AG09309 (cell line): Measurements from ENCODE around the gene PRPSAP2.
"Not testable (repeated sequence)": the region's sequence is repeated elsewhere in the genome, so short reads cannot be mapped to it uniquely, and the experiment has no call there.

Source experiments
- DNase-seq: peaks from one replicate; pipeline ENCODE4 v3.0.0-alpha.2; 2010; ENCODE audit warnings: low read depth
- H3K4me3 ChIP-seq: 2 replicates; pipeline ENCODE4 v1.5.1; 2011; ENCODE audit warnings: mild to moderate bottlenecking, low read depth, low read length, moderate library complexity; ENCODE audit not compliant: control insufficient read depth
- TF ChIP-seq, protein P1 (sequence below): IDR thresholded peaks from 2 replicates; pipeline ENCODE4 v1.5.1; 2011; ENCODE audit warnings: mild to moderate bottlenecking, low read depth, low read length, inconsistent platforms; ENCODE audit not compliant: insufficient read depth, control insufficient read depth; ENCODE audit errors: missing control alignments

The PRPSAP2 gene

DNA sequence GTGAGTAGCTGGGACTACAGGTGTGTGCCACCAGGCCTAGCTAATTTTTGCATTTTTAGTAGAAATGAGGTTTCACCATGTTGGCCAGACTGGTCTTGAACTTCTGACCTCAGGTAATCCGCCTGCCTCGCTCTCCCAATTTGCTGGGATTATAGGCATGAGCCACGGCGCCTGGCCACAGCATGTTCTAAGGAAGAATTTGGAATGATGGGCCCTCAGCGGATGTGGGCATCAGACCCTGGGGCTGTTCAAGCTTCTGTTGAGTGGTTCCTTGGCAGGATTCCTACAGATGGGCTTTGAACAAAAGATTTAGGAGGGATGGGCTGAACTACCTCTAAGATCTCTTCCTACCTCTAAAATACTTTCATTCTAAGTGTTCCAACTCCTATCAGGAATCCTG lies 4.1 kb downstream of the PRPSAP2 start:
- DNase-seq, result no peak
- H3K4me3 ChIP-seq, result no peak overlapping the region
- TF ChIP-seq, protein P1, sequence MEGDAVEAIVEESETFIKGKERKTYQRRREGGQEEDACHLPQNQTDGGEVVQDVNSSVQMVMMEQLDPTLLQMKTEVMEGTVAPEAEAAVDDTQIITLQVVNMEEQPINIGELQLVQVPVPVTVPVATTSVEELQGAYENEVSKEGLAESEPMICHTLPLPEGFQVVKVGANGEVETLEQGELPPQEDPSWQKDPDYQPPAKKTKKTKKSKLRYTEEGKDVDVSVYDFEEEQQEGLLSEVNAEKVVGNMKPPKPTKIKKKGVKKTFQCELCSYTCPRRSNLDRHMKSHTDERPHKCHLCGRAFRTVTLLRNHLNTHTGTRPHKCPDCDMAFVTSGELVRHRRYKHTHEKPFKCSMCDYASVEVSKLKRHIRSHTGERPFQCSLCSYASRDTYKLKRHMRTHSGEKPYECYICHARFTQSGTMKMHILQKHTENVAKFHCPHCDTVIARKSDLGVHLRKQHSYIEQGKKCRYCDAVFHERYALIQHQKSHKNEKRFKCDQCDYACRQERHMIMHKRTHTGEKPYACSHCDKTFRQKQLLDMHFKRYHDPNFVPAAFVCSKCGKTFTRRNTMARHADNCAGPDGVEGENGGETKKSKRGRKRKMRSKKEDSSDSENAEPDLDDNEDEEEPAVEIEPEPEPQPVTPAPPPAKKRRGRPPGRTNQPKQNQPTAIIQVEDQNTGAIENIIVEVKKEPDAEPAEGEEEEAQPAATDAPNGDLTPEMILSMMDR, result no peak

DNA sequence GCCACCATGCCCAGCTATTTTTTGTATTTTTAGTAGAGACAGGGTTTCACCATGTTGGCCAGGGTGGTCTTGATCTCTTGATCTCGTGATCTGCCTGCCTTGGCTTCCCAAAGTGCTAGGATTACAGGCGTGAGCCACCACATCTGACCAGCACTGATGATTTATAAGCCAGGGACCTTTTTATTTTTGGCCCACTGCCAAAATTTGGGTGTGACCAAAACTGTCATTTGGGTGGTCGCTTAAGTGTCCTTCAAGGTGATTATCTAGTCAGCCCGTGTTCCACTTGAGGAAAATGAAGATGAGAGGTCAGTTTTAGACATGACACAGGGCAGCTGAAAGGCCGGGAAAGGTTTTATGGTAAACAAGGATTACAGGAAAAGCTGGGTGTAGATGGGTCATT lies 7.1 kb downstream of the PRPSAP2 start:
- H3K4me3 ChIP-seq, DNase-seq: not testable (repeated sequence)

DNA sequence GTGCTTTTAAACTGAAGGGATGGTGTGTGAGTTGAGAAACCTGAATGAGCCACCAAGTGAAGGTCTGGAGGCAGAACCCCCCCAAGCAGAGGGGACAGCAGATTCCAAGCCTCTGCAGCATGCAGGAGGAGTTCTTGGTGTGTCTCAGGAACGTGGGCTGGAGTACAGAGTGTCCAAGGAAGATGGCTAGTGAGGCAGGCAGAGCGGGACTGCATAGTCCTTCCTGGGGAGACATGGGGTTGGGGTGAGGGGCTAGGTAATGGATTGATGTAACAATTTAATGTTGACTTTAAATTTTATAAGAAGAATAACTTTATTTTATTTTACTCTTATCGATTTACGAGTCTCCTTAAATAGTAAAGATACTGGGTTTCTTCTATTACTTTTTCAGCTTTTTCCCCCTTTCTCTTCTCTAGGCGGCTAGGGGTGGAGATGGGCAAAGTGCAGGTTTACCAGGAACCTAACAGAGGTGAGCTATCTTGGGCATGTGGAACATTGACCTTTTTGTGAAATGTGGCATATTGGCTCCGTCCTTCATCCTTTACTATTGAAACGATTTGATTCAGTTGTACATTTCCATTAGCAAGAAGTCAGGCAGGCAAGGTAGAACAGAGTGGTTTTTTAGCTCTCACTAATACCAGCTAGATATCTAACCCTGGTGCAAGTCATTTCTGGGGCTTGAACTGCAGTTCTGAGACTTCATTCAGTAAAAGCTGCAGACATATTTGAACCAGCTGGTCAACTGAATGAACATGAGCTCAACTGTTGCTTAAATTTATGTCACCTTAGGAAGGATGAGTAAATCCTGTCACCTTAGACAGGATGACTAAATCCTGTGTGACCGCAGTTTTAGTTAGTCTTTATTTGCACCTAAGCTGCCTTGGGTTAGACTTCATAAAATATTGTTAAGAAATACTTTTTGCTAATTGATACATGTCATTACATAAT lies 9.2 kb downstream of the PRPSAP2 start:
- TF ChIP-seq, protein P1, result no peak

DNA sequence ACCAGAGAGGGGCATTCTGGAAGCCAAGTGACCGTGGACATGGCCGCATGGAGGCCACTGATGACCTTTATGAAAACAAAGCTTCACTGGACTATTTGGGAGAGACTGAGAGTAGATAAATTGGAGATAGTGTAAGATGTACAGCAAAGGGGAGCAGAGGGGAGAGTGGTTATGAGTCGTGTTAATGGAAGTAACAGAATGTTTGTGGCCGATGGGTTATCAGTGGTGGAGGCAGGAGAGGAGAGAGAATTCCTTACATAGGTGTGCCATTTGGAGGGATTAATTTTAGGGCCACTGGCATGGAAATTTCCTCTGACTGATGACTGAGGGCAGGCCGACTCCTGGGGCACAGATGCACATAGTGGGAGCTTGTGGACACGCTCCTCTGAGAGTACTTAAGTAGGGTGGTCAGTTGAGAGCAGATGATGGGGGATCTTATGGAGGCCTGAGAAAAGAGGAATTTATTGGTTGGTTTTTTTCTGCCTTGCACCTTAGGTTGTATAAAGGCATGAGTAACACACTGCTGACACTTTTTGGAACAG lies 19.2 kb downstream of the PRPSAP2 start:
- TF ChIP-seq, protein P1, result no peak
- H3K4me3 ChIP-seq, result no peak overlapping the region
- DNase-seq, result no peak

More for the DNA sequence above, 9.2 kb downstream of the PRPSAP2 start:
- no peak for DNase-seq
- H3K4me3 ChIP-seq, result no peak overlapping the region

DNA sequence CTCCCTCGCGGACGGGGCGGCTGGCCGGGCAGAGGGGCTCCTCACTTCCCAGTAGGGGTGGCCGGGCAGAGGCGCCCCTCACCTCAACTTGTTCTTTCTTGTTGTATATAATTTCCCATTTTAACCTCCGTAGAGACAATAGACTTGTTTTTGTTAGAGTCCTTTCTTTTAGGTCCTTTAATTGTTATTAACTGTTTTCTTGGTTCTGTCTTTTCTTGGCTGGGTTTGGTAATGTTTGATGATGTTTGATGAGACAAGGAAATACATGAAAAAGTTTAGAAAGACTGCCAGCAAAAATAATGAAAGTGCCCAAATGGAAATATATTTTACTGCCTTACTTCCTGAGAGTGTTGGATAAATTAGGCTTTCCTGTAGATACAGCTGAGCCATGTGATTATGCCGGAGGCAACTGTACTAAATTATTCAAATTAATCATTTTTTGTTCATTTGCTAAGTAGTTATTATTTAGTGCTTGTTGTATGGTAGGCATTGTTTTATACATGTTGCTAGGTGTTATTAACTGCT lies 30.9 kb downstream of the PRPSAP2 start:
- TF ChIP-seq, protein P1, result no peak
- no peak for DNase-seq
- H3K4me3 ChIP-seq, result no peak overlapping the region

DNA sequence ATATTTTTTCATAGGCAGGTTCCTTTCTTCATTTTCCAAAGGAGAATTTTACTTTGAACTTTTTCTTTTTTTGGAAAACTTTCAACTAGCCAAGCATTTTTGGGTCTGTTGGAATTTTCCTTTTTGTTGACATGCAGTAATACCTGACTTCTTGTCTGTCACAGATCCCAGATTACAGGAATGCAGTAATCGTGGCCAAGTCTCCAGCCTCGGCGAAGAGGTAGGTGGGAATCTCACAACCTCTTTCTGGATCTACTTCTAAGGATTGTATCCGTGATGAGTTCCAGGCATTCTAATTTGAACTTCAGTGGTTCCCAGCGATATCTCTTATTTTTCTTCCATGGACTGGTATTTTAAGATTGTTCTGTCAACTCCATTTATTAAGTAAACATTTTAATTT lies 31.7 kb downstream of the PRPSAP2 start:
- no peak for DNase-seq
- no peak overlapping the region for H3K4me3 ChIP-seq
- TF ChIP-seq, protein P1, result no peak

DNA sequence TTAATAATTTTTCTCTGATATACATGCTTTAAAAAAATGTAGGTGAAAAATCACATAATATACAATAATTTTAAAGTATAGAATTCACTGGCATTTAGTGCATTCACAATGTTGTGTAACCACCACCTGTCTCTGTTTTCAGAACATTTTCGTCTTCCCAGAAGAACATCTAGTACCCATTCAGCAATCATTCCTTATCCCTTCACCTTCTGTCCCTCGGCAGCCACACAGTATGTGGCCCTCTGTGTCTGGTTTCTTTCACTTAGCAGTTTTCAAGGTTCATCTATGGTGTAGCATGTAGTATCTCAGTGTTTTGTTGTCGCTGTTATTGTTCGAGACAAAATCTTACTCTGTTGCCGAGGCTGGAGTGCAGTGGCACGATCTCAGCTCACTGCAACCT lies 33.6 kb downstream of the PRPSAP2 start:
- no peak for DNase-seq
- TF ChIP-seq, protein P1, result no peak
- H3K4me3 ChIP-seq, result no peak overlapping the region
